ENCODE results near the gene ABCA1.

ABCA1 gene

GRCh38 chr9:104836767-104837166, 91.2 kb downstream of the ABCA1 start:
- DNase-seq: no peak

GRCh38 chr9:104836235-104836634, 91.7 kb downstream of the ABCA1 start:
- DNase-seq: peak; percentile 71

GRCh38 chr9:104835161-104835560, 92.8 kb downstream of the ABCA1 start:
- no peak for DNase-seq

GRCh38 chr9:104833696-104834095, 94.3 kb downstream of the ABCA1 start:
- no peak for DNase-seq

GRCh38 chr9:104831681-104832080, 96.3 kb downstream of the ABCA1 start:
- DNase-seq: no peak

GRCh38 chr9:104826911-104827310, 101.0 kb downstream of the ABCA1 start:
- no peak for DNase-seq

- DNase-seq: no peak
Measured at GRCh38 chr9:104826079-104826775, 101.7 kb downstream of the ABCA1 start.

GRCh38 chr9:104820336-104820735, 107.6 kb downstream of the ABCA1 start:
- no peak for DNase-seq

- DNase-seq: no peak
Measured at GRCh38 chr9:104819033-104819432, 108.9 kb downstream of the ABCA1 start.

GRCh38 chr9:104817437-104817836, 110.5 kb downstream of the ABCA1 start:
- DNase-seq: peak; percentile 26

- no peak for DNase-seq
Measured at GRCh38 chr9:104815851-104816565, 111.9 kb downstream of the ABCA1 start.

GRCh38 chr9:104810421-104811339, 117.3 kb downstream of the ABCA1 start:
- DNase-seq: peak; percentile 32

GRCh38 chr9:104808035-104808614, 119.8 kb downstream of the ABCA1 start:
- DNase-seq: peak; percentile 75

GRCh38 chr9:104805441-104805840, 122.5 kb downstream of the ABCA1 start:
- DNase-seq: no peak

GRCh38 chr9:104802906-104803305, 125.0 kb downstream of the ABCA1 start:
- no peak for DNase-seq

- no peak for DNase-seq
Measured at GRCh38 chr9:104802110-104802509, 125.8 kb downstream of the ABCA1 start.

GRCh38 chr9:104800068-104800785, 127.7 kb downstream of the ABCA1 start:
- no peak for DNase-seq

GRCh38 chr9:104798209-104798995, 129.6 kb downstream of the ABCA1 start:
- DNase-seq: no peak

GRCh38 chr9:104795857-104796256, 132.1 kb downstream of the ABCA1 start:
- DNase-seq: no peak

GRCh38 chr9:104795082-104795481, 132.9 kb downstream of the ABCA1 start:
- DNase-seq: no peak

- DNase-seq: no peak
Measured at GRCh38 chr9:104794070-104794469, 133.9 kb downstream of the ABCA1 start.

- no peak for DNase-seq
Measured at GRCh38 chr9:104788251-104788650, 139.7 kb downstream of the ABCA1 start.

Data from NCI-H2029 (cell line).